GM21723 (cell line): ENCODE measurements around the gene DPYSL3.
A peak's percentile ranks its signal among the peaks of the same experiment; 100 is the strongest.

ENCODE experiments used
- ATAC-seq: cut with Tn5 transposase; IDR thresholded peaks from one replicate; pipeline ENCODE4 v1.9.1; 2021; ENCODE audit warnings: mild to moderate bottlenecking, moderate library complexity; ENCODE audit not compliant: unreplicated experiment

The DPYSL3 gene

DNA sequence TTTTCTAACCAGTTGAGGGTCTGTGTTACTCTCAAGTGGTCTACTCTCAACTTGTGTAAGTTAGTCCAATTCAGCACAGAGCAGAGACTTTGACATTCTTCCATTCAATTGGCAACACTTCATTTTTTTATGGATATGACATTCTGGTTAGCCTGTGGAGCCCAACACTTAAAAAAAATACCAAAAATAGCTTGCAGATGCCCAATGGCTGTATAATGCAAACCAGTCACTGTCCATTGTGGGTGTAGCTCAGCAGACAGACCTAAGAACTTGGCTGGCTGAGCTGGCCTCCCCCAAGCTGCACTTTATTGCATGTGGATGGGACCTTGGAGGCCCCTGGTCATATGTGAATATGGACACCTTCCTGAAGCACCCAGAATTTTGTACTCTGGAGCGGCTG is 103.2 kb downstream of the DPYSL3 start:
- no peak for ATAC-seq

DNA sequence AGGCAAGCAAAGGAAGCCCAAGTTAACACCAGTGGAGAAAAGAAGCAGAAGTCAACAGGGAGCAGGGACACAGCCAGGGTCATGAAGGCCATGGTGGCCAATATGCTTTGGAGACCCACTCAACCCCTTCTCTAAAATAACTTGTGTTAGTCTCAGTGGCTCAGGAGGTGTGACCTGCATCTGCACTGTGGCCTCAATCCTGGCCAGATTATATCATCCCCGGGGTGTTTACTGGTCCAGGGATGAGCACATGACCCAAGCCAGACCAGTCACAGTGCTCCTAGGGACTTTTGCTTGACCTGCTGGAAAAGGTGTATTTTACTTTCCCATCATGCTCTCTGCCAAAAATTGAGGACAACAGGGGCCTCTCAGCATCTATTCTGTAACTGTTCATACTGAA is 105.2 kb downstream of the DPYSL3 start:
- peak; percentile 20 for ATAC-seq

DNA sequence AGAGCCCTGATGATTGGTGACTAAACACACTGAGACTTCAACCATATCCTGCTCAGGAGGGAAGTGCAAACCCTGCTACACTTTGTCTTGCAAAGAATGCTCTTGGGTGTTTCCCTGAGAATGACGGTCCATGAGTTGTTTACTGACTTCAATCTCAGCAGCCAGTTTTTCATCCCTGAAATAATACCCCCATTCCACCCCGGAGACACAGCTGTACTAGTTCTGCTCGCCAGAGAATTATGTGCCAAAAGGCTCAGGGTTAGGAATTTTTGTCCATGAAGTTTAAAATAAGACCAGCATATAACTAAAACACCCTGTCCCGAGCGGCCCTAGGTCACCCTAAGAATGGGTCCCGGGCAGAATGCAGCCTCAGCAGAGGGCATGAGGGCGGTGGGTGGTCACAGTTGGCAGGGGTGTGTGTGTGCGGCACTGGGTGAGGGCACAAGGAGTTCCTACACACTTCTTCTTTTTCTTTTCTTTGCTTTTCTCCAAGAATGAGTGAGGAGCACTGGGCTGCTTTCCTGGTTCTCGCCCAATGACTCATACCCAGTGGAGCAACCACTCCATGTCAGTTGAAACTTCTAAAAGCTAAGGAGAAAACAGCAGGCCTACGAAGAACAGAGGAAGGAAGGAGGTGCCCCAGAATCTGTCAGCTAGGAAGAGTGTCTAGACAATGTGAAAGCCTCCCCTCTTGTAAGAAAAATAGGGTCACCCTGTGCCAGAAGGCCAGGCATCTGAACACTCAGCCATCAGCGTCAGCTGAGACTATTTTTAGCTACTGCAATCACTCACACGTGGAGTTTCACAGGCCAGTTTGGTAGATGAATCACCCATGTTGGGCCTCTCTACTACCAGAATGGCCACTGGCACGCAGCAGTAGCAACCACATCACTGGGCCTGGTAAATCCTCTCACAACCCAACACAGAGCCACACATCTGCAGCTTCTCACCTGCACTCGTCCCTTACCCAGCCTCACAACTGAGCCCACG is 105.9 kb downstream of the DPYSL3 start:
- peak; percentile 94 for ATAC-seq

DNA sequence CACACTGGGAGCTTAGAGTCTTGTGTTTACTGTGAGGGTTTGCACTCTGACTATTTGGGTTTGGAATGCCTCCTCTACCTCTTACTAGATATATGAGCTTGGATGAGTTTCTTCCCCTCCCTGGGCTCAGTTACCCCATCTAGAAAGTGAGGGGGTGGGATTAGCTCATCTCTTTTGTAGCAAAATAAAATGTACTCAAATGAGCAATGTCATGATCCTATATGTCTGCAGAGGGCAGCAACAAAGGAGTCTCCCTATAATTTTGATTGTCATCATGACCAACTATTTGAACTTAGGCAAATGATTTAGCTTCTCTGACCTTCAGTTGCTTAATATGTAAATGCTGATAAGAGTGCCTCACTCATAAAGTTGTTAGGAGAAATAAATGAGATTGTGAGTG is 109.0 kb downstream of the DPYSL3 start:
- ATAC-seq = no peak

DNA sequence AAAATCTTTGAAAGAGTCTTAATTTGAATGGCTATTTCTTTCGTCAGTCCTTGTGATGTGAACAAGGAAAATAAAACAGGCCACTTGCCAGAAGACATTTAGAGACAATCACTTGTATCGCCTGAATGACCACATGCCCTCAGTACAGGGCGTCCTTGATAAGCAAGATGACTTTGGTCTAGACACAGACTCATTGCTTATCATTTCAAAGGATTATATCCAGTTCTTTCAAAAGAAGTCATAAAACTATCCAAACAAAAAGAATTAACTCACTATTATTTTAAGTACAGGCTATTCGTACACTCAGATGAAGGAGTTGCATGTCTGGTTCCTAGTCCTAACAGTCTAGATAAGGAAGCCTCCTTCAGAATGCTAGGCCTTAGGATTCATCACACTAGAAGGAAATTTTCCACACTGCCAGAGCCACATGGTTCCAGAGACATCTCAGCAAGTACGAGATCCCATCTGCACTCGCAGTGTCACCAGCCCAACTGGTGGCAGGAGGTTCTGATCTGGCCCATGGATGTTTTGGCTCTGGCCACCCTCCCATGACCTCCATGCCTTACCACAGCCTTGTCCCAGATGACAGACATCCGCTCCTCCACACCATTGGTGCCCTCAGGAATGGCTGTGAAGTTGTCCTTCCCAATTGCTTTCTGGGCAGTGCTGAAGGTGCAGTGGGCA is 109.6 kb downstream of the DPYSL3 start:
- ATAC-seq = no peak

DNA sequence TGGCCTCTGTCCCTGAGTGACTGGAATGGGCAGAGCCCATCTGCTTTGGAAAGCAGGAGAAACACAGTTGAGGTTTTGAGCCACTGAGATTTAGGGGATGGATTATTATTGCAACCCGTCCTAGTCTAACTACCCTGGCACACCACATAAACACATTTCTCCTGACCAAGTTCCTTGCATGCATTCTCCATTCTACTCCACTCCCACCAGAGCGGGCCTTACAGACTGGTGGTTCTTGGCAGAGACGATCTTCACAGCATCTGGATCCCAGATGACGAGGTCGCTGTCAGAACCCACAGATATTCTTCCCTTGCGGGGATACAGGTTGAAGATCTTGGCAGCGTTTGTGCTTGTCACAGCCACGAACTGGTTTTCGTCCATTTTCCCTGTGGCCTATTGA is 111.0 kb downstream of the DPYSL3 start:
- ATAC-seq = no peak

DNA sequence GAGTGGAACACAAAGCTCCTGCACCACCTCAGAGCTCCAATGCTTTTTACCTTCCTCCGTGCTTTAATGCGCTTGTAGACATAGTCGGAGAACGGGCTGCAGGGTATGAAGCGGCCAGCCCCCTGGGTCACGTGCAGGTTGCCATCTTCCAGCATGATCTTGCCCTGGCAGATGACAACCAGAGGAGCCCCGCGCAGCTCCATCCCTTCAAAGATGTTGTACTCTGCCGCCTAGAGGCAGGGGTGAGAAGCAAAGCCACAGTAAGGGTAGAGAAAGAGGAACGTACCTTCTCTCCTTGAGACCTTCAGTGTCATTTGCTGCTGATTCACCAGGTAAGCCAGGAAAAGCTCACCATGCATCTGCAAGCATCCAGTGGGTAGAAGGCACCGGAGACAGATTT is 112.3 kb downstream of the DPYSL3 start:
- ATAC-seq = no peak

DNA sequence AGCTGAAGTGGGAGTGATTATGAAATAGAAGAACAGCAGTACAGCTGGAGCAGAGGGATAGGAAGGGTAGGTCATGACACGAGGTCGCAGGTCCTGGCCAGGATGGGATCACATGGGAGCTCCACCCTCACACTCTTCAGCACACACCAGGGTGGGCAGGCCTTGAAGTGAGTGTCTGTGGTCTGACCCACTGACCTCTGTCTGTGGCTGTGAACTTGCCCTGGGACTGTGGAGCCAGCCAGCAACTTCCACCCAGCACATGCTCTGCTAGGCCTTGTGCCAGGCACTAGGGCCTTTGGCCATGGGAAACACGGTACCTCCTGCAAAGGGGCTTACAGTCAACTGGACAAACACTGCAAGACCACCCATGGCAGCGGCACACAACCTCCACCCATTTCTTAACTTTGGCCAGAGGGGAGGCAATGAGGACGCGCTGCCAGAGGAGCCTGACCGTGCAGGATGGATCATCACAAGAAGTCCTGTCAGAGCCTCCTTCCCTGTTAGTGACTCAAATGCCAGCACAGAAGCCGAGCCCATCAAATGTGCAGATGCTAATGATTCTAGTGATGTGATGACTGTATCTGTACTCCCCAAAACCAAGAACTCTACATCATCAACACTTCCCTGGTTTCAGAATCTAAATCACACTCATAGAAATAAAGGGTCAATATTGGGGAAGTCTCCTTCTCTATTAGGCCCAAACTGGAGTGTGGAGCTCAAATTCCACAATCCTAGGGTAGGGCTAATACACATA is 113.6 kb downstream of the DPYSL3 start:
- no peak for ATAC-seq

DNA sequence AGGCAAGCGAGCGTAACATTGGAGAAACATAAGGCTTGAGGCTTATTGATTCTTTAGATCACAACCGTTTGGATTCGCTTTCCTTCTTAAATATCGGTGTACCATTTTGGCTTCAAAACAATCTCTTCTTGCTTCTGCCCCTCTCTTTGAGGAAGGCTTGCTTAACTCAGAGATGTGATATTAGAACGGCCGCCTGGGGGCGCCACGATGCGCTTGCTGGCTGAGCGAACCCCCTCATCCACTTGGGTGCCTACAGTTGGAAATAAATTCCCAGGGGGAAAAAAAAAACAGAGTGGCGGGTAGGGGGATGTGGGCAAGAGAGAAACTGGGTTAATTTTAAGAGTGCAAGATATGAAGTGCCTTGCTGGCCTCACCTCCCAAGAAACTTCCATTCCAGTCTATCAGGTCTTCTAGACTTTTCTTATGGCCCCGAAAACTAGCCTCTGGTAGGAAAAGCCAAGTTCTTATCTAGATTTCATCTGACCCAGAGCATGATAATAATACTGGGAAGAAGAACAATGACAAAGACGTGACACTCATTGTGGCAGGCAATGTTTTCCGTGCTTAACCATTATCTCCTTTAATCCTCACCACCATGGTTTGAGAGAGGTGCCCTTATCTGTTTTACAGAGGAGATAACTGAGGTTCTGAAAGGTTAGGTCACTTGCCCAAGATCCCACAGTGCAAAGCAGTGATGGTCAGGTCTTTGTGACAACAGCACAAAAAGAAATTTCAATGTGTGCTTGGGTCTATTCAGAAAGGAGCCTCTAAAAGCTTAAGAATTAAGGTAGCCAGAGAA is 115.8 kb downstream of the DPYSL3 start:
- no peak for ATAC-seq

DNA sequence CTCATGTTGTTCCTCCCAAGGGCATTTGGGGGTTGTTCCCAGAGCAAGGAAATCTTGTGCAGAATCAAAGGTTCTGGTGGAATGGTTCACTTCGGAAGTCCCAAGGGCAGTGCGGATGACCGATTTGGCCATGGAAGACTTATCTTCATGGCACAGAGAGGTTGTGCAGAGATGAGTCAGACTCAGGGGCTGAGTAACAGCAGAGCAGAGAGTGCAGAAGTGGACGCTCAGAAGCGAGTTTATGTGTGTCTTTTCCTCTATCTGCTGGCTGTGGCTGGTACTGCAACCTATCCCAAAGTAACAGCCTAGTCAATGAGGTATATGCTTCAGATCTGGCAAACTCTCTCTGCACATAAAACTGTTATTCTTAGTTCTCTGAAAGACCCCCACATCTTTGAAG is 118.1 kb downstream of the DPYSL3 start:
- ATAC-seq = peak; percentile 88

DNA sequence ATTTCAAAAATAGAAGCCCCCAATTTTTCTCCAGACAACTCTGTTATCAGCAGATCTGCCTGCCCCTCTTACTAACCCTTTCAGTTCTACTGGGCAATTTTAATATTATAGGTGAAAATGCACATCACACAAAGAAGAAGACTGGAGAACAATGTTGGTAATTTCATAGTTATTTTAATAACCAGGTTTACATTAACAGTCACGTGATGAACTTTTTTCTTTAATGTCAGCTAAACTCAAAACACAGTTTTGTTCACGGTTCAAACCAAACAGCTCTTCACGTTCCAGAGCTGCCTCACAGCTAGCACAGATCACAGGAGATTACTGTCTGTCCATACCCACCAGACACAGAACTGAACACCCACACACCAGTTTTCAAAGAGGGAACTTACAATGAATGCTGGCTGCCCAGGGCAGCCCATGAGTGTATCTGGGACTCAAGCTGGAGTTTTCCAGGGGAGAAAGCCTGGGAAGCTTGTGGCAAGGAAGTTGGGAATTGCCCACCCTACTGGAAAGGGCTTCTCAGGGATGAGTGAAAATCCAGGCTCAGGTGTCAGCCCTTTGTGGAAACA is 119.1 kb downstream of the DPYSL3 start:
- no peak for ATAC-seq

DNA sequence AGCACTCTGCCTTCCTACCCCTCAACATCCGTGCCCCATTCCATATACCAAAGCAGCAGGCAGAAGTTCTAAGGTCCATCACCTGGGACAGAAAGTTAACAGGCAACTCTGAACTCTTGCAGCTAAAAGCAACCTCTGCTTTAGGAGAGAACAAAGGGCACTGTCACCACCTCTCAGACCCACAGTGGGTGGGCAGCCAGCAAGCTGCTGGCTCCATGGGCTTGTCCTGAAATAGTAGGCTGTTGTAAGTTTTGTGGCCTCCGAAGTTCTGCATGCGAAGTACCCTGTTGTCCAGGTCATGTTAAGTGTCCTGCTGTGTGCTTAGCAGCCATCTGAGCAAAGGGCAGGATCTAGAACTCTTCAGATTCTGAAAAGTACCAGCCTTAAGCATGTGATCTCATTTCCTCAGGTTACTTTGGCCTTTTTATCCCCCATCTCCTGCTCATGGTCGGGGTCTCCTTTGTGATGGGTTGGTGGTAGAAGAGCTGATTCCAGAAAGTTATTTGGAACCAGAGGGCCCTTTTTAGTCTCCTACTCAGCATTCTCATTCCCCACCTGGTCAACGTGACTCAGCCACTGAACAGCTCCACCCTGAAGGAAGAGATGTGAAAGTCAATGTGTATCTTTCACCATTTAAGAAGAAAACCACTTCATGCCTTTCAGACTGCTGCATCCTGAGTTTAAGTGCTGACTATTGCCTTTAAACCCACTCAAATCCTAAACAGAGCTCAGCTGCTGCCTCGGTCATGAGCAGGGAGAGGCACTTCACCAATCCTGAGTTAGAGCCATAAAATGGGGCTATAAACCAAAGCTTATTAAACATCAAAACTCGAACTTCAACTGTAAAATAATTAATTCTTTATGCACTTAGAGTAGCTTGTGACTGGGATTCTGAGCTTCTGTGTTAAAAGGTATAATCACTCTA is 121.4 kb downstream of the DPYSL3 start:
- no peak for ATAC-seq

DNA sequence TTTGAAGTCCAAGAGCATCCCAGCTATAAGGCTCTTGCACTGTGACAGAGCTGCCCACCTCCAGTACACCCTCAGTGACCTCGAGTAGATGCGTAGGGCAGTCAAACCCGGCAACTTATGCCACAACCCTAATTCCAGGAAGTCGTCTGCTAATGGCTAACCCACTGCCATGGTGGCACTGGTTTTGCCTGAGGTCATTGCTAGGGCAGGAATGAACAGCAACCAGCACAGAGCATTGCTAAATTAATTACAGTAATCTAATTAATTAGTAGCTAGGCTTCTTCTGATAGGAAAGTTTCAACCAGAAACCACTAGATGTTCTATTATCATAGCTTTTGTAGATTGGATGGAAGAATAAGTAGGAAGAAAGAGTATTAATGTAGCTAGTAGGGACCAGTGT is 122.8 kb downstream of the DPYSL3 start:
- no peak for ATAC-seq

DNA sequence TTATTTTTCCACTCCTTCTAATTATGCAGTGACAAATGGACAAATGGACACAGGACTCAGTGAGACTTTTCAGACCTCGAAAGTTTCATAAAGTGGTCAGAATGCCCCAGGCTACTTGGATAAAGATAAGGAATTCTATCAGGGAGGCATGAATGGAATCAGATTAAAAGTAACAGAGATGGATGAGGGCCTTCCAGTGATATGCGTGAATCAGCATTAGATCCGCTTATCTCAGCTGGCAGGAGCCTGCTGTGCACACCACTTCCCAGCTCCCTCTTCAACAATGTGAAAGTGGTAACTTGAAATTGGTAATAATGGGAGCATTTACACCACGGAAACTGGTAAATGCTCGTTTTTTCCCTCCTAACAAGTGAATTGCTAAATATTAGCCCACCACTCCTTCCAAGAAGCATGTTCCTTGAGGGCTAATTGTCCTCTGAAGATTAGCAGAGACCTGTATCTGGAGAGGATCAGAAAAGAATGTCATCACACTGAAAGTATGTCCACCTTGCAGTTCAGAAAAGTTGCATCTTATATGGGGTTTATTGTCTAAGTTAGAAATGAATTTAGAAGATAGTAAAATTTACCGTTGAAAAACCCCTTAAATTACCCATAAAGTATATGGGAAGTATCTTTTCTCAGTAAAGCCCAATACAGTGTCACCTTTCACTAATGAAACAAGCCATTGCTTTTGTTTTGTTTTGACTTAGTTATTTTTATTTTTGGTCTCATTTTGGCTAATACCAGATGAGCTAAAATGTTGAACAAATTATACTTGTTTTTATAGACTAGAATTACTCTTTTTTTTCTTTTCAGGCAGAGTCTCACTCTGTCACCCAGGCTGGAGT is 125.3 kb downstream of the DPYSL3 start:
- no peak for ATAC-seq

DNA sequence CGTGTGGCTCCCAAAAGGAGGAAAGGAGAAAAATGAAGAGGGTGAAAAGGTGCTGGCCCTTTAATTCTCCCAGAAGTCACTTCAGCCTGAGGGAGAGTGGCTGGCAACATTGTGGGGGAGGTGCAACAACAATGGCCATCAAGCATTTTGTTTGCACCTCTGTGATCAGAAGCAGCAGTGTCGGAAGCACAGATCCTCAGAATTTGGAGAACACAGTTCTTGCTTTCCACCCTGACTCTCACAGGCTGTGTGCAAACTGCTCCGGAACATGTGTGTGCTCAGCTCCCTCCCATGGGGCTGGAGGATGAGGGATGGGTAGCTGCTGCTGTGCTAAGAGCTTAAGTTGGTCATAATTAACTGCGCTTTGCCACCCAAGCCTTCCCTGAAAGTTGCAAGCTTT is 127.1 kb downstream of the DPYSL3 start:
- no peak for ATAC-seq

DNA sequence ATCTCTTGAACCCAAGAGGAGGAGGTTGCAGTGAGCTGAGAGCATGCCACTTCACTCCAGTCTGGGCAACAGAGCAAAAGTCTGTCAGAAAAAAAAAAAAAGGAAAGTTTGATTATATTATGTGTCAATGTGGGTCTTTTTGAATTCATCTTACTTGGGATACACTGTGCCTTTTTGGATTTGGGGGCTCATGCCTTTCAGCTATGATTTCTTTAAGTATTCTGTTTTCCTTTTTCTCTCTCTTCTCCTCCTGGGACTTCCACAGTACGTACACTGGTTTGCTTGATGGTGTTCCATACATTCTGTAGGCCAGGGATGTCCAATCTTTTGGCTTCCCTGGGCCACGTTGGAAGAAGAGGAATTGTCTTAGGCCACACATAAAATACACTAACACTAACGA is 128.3 kb downstream of the DPYSL3 start:
- ATAC-seq = no peak

DNA sequence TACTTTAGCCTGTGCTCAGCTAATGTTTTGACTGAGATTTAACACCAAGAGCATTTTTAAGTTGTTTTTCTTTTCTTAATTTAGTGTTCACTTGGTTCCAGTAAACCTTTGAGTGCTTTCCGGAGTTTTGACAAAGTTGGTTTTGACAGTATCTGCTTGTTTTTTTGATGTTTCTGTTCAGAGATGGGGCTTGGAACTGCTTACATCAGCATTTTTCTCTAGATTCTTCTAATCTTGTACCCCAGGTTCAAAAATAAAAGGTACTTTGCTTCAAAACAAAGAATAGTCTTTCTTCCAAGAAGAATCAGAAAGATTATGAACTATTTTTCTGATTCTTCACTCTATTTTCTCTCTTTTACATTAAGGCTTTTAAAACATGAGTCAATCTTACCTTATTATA is 132.2 kb downstream of the DPYSL3 start:
- no peak for ATAC-seq

DNA sequence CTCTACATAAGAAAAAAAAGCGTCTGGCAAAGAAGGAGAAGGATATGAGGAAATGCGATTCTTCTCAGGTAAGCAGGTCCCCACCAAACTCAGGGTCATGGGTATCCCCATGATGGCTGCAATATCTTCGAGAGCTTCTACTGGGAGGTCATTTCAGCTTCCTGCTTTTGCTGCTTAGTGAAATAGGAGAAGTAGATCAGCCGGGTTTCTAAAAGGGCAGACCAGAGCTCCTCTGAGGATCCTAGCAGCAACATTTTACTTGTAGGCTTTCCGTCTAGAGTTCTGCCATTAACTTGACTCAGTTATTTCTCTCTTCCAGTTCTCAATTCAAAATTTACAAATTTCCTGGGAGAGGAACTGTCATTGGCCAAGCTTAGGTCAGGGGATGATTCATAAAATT is 134.7 kb downstream of the DPYSL3 start:
- no peak for ATAC-seq
